Astrocyte (in vitro differentiated cells and primary cell): Measurements from ENCODE around the gene RHOT1. TPM values are rescaled to one million over a fixed set of nuclear protein-coding genes. Genes with fewer than 3 reads are reported as not detected.
"Not testable (repeated sequence)": the region's sequence is repeated elsewhere in the genome, so short reads cannot be mapped to it uniquely, and the experiment has no call there.

Experiments
- DNase-seq: peaks from one replicate; pipeline ENCODE4 v3.0.0-alpha.2; 2010; ENCODE audit warnings: low read depth
- FAIRE-seq: peaks from 2 replicates; lab custom pipeline; 2011; peaks lifted over from hg19 to GRCh38; lab: Jason Lieb, UNC
- H2AFZ ChIP-seq: 2 replicates; pipeline ENCODE4 v1.6.0; 2012; ENCODE audit warnings: low read depth, low read length, inconsistent platforms
- H3K27ac ChIP-seq: 2 replicates; pipeline ENCODE4 v1.5.1; 2011; ENCODE audit warnings: low read depth, low read length, inconsistent platforms
- H3K27me3 ChIP-seq: 2 replicates; pipeline ENCODE4 v1.6.0; 2011; ENCODE audit warnings: low read length, inconsistent platforms; ENCODE audit not compliant: insufficient read depth
- H3K36me3 ChIP-seq: 2 replicates; pipeline ENCODE4 v1.5.1; 2011; ENCODE audit warnings: low read length, inconsistent platforms; ENCODE audit not compliant: insufficient read depth
- H3K4me1 ChIP-seq: 2 replicates; pipeline ENCODE4 v1.5.1; 2011; ENCODE audit warnings: low read length, inconsistent platforms; ENCODE audit not compliant: insufficient read depth
- H3K4me2 ChIP-seq: 2 replicates; pipeline ENCODE4 v1.6.0; 2012; ENCODE audit warnings: low read length, inconsistent platforms
- H3K4me3 ChIP-seq: 2 replicates; pipeline ENCODE4 v1.5.1; 2011; ENCODE audit warnings: low read depth, mild to moderate bottlenecking, low read length, inconsistent platforms; ENCODE audit not compliant: insufficient read depth
- H3K79me2 ChIP-seq: 2 replicates; pipeline ENCODE4 v1.6.0; 2012; ENCODE audit warnings: mild to moderate bottlenecking, low read length, inconsistent platforms; ENCODE audit not compliant: insufficient read depth
- H3K9ac ChIP-seq: 2 replicates; pipeline ENCODE4 v1.6.0; 2012; ENCODE audit warnings: mild to moderate bottlenecking, low read length, inconsistent platforms
- H3K9me3 ChIP-seq: 2 replicates; pipeline ENCODE4 v1.5.1; 2012; ENCODE audit warnings: low read depth, mild to moderate bottlenecking, low read length, inconsistent platforms; ENCODE audit not compliant: insufficient read depth
- H4K20me1 ChIP-seq: 2 replicates; pipeline ENCODE4 v1.6.0; 2012; ENCODE audit warnings: low read length, inconsistent platforms; ENCODE audit not compliant: insufficient read depth
- H3K27ac Mint-ChIP-seq: one replicate; pipeline ENCODE4 v1.8.0; 2021; ENCODE audit warnings: mild to moderate bottlenecking, mixed read lengths; ENCODE audit not compliant: unreplicated experiment
- H3K27me3 Mint-ChIP-seq: one replicate; pipeline ENCODE4 v1.8.0; 2021; ENCODE audit warnings: low read depth, mixed read lengths; ENCODE audit not compliant: unreplicated experiment
- H3K36me3 Mint-ChIP-seq: one replicate; pipeline ENCODE4 v1.8.0; 2021; ENCODE audit warnings: low read depth, mixed read lengths; ENCODE audit not compliant: unreplicated experiment
- H3K4me1 Mint-ChIP-seq: one replicate; pipeline ENCODE4 v1.8.0; 2021; ENCODE audit warnings: low read depth, mixed read lengths; ENCODE audit not compliant: unreplicated experiment
- H3K4me3 Mint-ChIP-seq: one replicate; pipeline ENCODE4 v1.8.0; 2021; ENCODE audit warnings: mild to moderate bottlenecking, moderate library complexity, mixed read lengths; ENCODE audit not compliant: unreplicated experiment
- H3K9me3 Mint-ChIP-seq: one replicate; pipeline ENCODE4 v1.8.0; 2021; ENCODE audit warnings: mild to moderate bottlenecking, mixed read lengths; ENCODE audit not compliant: unreplicated experiment
- CTCF ChIP-seq: IDR thresholded peaks from 2 replicates; pipeline ENCODE4 v1.5.1; 2011; ENCODE audit warnings: low read depth, mild to moderate bottlenecking, inconsistent platforms, low read length, moderate library complexity; ENCODE audit not compliant: insufficient read depth
- EZH2 ChIP-seq: IDR thresholded peaks from 2 replicates; pipeline ENCODE4 v1.6.1; 2012; ENCODE audit warnings: mild to moderate bottlenecking, low read length, inconsistent platforms; ENCODE audit not compliant: insufficient read depth
- total RNA-seq: library from RNA; stranded (reverse); gene quantifications from 2 replicates; pipeline ENCODE4 v1.2.1, GENCODE V29; 2021

Gene RHOT1
- total RNA-seq, 1 donor from 2014 or later = 20.9 TPM

GRCh38 chr17:32103476-32104113 lies 38.7 kb upstream of the RHOT1 start:
- Mint-ChIP-seq H3K27ac (peak overlapping the region; percentile 14), H3K4me1 (peaks cover 2% of the 10 kb centered on the region), H3K27me3 (peaks cover 4% of the 10 kb centered on the region), H3K4me3 (no peak overlapping the region), H3K36me3 (no peaks in the 10 kb centered on the region), H3K9me3 (no peaks in the 10 kb centered on the region)
- H3K27ac ChIP-seq = no peak overlapping the region
- peak overlapping the region; percentile 2 for H3K4me2 ChIP-seq
- no peaks in the 10 kb centered on the region for H4K20me1 ChIP-seq
- no peaks in the 10 kb centered on the region for H3K36me3 ChIP-seq
- FAIRE-seq (no peak), DNase-seq (peak; percentile 49)
- no peak overlapping the region for H3K4me3 ChIP-seq
- no peak for TF ChIP-seq EZH2
- TF ChIP-seq CTCF = no peak
- no peak overlapping the region for H3K9ac ChIP-seq
- no peaks in the 10 kb centered on the region for H3K79me2 ChIP-seq
- no peaks in the 10 kb centered on the region for H3K27me3 ChIP-seq
- no peaks in the 10 kb centered on the region for H3K9me3 ChIP-seq
- H2AFZ ChIP-seq = no peak overlapping the region
- H3K4me1 ChIP-seq = peaks cover 3% of the 10 kb centered on the region

GRCh38 chr17:32104158-32104557 lies 38.1 kb upstream of the RHOT1 start:
- no peak for FAIRE-seq
- H3K4me1 Mint-ChIP-seq = peaks cover 2% of the 10 kb centered on the region

GRCh38 chr17:32106471-32106981 lies 35.8 kb upstream of the RHOT1 start:
- not testable (repeated sequence) for H3K4me1 Mint-ChIP-seq, H3K79me2 ChIP-seq, H3K27ac Mint-ChIP-seq, H3K27ac ChIP-seq, H3K36me3 Mint-ChIP-seq, H3K27me3 ChIP-seq, H3K4me3 Mint-ChIP-seq, H3K9ac ChIP-seq, H3K4me3 ChIP-seq, H3K4me2 ChIP-seq, H3K9me3 Mint-ChIP-seq, H2AFZ ChIP-seq, H3K36me3 ChIP-seq, H3K9me3 ChIP-seq, DNase-seq, H4K20me1 ChIP-seq, H3K27me3 Mint-ChIP-seq
- peaks cover 11% of the 10 kb centered on the region for H3K4me1 ChIP-seq
- peak; percentile 85 for FAIRE-seq

More at GRCh38 chr17:32104158-32104557, 38.1 kb upstream of the RHOT1 start:
- no peaks in the 10 kb centered on the region for H3K79me2 ChIP-seq
- no peaks in the 10 kb centered on the region for H3K27me3 ChIP-seq
- H3K27ac ChIP-seq = no peak overlapping the region
- H3K9me3 ChIP-seq = no peaks in the 10 kb centered on the region
- H4K20me1 ChIP-seq = no peaks in the 10 kb centered on the region
- H3K36me3 ChIP-seq = no peaks in the 10 kb centered on the region
- TF ChIP-seq EZH2 (no peak), CTCF (no peak)
- Mint-ChIP-seq H3K9me3 (no peaks in the 10 kb centered on the region), H3K27me3 (peaks cover 4% of the 10 kb centered on the region), H3K36me3 (no peaks in the 10 kb centered on the region), H3K27ac (no peak overlapping the region), H3K4me3 (no peak overlapping the region)
- H3K4me3 ChIP-seq = no peak overlapping the region
- H2AFZ ChIP-seq = no peak overlapping the region
- H3K4me2 ChIP-seq = no peak overlapping the region
- no peak overlapping the region for H3K9ac ChIP-seq
- no peak for DNase-seq
- H3K4me1 ChIP-seq = peaks cover 3% of the 10 kb centered on the region

- H3K4me1 ChIP-seq = peaks cover 12% of the 10 kb centered on the region
- not testable (repeated sequence) for H3K9me3 Mint-ChIP-seq
Observed at GRCh38 chr17:32107194-32107593, 35.1 kb upstream of the RHOT1 start.

More at GRCh38 chr17:32107194-32107593, 35.1 kb upstream of the RHOT1 start:
- not testable (repeated sequence) for H3K79me2 ChIP-seq, H4K20me1 ChIP-seq, DNase-seq, H2AFZ ChIP-seq, H3K4me2 ChIP-seq, H3K4me1 Mint-ChIP-seq, H3K27me3 ChIP-seq, H3K4me3 ChIP-seq, H3K4me3 Mint-ChIP-seq, H3K9me3 ChIP-seq, H3K9ac ChIP-seq, H3K36me3 Mint-ChIP-seq, H3K27ac Mint-ChIP-seq, FAIRE-seq, H3K36me3 ChIP-seq, H3K27me3 Mint-ChIP-seq, H3K27ac ChIP-seq
